HEK293 (cell line): ENCODE data around the gene TP73.

Source experiments
- REPIN1 ChIP-seq: fragments of 450-650 bp; formaldehyde crosslinking; IDR thresholded peaks from 2 replicates; pipeline ENCODE4 v1.5.1; 2017; ENCODE audit warnings: missing biosample characterization, missing genetic modification characterization, low read depth
- TCF7L2 ChIP-seq: IDR thresholded peaks from 2 replicates; pipeline ENCODE4 v1.6.1; 2011; ENCODE audit warnings: low read depth, mild to moderate bottlenecking, inconsistent platforms, low read length, moderate library complexity, borderline replicate concordance
- YY1 ChIP-seq: fragments of 450-650 bp; formaldehyde crosslinking; IDR thresholded peaks from 2 replicates; pipeline ENCODE4 v1.5.1; 2018; ENCODE audit warnings: missing biosample characterization, missing genetic modification characterization
- ZNF146 ChIP-seq: fragments of 450-650 bp; formaldehyde crosslinking; IDR thresholded peaks from 2 replicates; pipeline ENCODE4 v1.5.1; 2016; ENCODE audit warnings: missing biosample characterization, missing genetic modification characterization
- ZNF202 ChIP-seq: fragments of 450-650 bp; formaldehyde crosslinking; IDR thresholded peaks from 2 replicates; pipeline ENCODE4 v1.5.1; 2016; ENCODE audit warnings: missing biosample characterization, missing genetic modification characterization, borderline replicate concordance
- ZNF211 ChIP-seq: fragments of 450-650 bp; formaldehyde crosslinking; IDR thresholded peaks from 2 replicates; pipeline ENCODE4 v1.5.1; 2016; ENCODE audit warnings: low read depth, missing biosample characterization, missing genetic modification characterization
- ZNF426 ChIP-seq: fragments of 450-650 bp; formaldehyde crosslinking; IDR thresholded peaks from 2 replicates; pipeline ENCODE4 v1.5.1; 2017; ENCODE audit warnings: missing biosample characterization, missing genetic modification characterization, mild to moderate bottlenecking, inconsistent platforms, moderate library complexity
- ZNF549 ChIP-seq: fragments of 450-650 bp; IDR thresholded peaks from 2 replicates; pipeline ENCODE4 v1.5.1; 2018; ENCODE audit warnings: missing biosample characterization, missing genetic modification characterization, mild to moderate bottlenecking, inconsistent platforms, moderate library complexity
- ZNF830 ChIP-seq: fragments of 450-650 bp; IDR thresholded peaks from 2 replicates; pipeline ENCODE4 v1.5.0; 2018; ENCODE audit warnings: missing biosample characterization, missing genetic modification characterization, low read depth, mild to moderate bottlenecking, moderate library complexity
- TF ChIP-seq, protein P1 (sequence below): fragments of 450-650 bp; formaldehyde crosslinking; IDR thresholded peaks from 2 replicates; pipeline ENCODE4 v1.5.1; 2016; ENCODE audit warnings: missing biosample characterization, missing genetic modification characterization

DNA sequence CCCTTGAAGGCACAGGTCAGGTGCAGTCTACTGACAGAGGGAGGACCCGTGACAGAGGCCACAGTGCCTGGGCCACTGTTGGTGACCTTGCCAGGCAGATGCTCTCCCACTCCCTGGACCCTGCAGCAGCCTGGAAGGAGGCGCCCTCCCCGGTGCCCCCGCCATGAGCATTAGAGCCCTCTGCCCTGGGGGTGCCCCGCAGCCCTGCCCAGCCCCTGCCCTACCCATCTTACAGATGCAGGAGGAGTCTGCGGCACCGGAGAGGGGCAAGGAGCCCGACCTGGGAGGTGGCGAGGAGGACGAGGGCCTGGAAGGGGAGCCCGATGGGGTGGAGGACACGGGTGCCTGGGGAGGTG is 110.5 kb downstream of the TP73 start:
- no peak for TF ChIP-seq ZNF146 (tag by site-specific recombination)
- TF ChIP-seq, protein P1, sequence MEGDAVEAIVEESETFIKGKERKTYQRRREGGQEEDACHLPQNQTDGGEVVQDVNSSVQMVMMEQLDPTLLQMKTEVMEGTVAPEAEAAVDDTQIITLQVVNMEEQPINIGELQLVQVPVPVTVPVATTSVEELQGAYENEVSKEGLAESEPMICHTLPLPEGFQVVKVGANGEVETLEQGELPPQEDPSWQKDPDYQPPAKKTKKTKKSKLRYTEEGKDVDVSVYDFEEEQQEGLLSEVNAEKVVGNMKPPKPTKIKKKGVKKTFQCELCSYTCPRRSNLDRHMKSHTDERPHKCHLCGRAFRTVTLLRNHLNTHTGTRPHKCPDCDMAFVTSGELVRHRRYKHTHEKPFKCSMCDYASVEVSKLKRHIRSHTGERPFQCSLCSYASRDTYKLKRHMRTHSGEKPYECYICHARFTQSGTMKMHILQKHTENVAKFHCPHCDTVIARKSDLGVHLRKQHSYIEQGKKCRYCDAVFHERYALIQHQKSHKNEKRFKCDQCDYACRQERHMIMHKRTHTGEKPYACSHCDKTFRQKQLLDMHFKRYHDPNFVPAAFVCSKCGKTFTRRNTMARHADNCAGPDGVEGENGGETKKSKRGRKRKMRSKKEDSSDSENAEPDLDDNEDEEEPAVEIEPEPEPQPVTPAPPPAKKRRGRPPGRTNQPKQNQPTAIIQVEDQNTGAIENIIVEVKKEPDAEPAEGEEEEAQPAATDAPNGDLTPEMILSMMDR (tag by site-specific recombination), result no peak
- TF ChIP-seq ZNF426 (tag by site-specific recombination), result no peak
- no peak for TF ChIP-seq ZNF549 (tag by site-specific recombination)
- no peak for TF ChIP-seq YY1
- TF ChIP-seq ZNF830 (tag by site-specific recombination), result no peak
- no peak for TF ChIP-seq ZNF202
- TF ChIP-seq REPIN1 (tag by site-specific recombination), result no peak
- TF ChIP-seq TCF7L2, result no peak
- TF ChIP-seq ZNF211 (tag by site-specific recombination), result no peak
